Neural progenitor cell (in vitro differentiated cells): ENCODE measurements around the gene ROBO4.

ENCODE experiments used
- EZH2 ChIP-seq: fragments of 200-600 bp; sonication (generic); IDR thresholded peaks from 2 replicates; pipeline ENCODE4 v1.6.1; 2017; ENCODE audit warnings: antibody characterized with exemption, mild to moderate bottlenecking, moderate library complexity
- TF ChIP-seq, protein P1 (sequence below): fragments of 200-600 bp; sonication (generic); IDR thresholded peaks from 2 replicates; pipeline ENCODE4 v1.5.1; 2017; ENCODE audit warnings: antibody characterized with exemption, mild to moderate bottlenecking

DNA sequence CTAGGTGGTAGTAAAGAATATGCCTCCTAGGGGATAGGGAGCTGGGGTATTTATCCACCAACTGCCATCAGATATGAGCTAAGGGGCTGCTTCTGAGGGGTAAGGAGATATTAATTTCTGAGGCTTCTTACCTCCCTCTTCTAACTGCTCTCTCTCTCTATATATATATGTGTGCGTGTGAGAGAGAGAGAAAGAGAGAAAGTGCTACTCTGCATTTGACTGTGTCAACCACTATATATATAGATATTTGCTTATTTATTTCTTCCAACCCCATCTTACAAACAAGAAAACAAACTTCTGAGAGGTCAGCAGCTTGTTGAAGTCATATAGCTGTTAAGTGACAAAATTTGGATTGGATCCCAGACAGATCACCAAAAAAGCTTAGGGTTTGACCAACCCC lies 44.0 kb upstream of the ROBO4 start:
- TF ChIP-seq, protein P1, sequence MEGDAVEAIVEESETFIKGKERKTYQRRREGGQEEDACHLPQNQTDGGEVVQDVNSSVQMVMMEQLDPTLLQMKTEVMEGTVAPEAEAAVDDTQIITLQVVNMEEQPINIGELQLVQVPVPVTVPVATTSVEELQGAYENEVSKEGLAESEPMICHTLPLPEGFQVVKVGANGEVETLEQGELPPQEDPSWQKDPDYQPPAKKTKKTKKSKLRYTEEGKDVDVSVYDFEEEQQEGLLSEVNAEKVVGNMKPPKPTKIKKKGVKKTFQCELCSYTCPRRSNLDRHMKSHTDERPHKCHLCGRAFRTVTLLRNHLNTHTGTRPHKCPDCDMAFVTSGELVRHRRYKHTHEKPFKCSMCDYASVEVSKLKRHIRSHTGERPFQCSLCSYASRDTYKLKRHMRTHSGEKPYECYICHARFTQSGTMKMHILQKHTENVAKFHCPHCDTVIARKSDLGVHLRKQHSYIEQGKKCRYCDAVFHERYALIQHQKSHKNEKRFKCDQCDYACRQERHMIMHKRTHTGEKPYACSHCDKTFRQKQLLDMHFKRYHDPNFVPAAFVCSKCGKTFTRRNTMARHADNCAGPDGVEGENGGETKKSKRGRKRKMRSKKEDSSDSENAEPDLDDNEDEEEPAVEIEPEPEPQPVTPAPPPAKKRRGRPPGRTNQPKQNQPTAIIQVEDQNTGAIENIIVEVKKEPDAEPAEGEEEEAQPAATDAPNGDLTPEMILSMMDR: no peak
- no peak for TF ChIP-seq EZH2
